ENCODE measurements around the gene ARFGAP2.

ARFGAP2 gene

DNA sequence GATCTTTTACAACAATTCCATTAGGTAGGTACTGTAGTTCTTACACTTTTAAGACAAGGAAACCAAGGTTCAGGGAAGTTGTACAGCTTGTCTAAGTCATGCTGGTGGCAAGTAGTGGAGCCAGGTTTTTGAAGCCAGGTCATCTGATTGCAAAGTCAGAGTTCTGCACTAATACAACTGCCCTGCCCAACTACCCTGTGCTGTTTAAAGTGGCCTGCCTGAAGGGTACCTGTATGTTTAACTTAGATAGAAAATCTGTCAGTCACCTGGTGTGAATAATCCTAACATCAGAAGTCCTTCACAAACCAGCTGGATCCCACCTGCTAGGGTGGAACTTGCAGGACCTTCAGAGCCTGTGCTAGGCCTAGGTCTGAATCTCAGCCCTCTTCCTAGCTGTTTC, 44.2 kb downstream of the ARFGAP2 start:
- Histone ChIP-seq H3K4me3 (ENCODE audit: low read depth, low read length) (no peak overlapping the region), H3K4me1 (no peaks in the 10 kb centered on the region), H3K9me3 (no peaks in the 10 kb centered on the region), H3K27me3 (no peaks in the 10 kb centered on the region), H3K36me3 (no peaks in the 10 kb centered on the region)
- TF ChIP-seq, protein P1, sequence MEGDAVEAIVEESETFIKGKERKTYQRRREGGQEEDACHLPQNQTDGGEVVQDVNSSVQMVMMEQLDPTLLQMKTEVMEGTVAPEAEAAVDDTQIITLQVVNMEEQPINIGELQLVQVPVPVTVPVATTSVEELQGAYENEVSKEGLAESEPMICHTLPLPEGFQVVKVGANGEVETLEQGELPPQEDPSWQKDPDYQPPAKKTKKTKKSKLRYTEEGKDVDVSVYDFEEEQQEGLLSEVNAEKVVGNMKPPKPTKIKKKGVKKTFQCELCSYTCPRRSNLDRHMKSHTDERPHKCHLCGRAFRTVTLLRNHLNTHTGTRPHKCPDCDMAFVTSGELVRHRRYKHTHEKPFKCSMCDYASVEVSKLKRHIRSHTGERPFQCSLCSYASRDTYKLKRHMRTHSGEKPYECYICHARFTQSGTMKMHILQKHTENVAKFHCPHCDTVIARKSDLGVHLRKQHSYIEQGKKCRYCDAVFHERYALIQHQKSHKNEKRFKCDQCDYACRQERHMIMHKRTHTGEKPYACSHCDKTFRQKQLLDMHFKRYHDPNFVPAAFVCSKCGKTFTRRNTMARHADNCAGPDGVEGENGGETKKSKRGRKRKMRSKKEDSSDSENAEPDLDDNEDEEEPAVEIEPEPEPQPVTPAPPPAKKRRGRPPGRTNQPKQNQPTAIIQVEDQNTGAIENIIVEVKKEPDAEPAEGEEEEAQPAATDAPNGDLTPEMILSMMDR (IDR thresholded peaks at IDR 0.05; ENCODE audit: low read depth, low read length) = no peak
- DNase-seq = no peak

DNA sequence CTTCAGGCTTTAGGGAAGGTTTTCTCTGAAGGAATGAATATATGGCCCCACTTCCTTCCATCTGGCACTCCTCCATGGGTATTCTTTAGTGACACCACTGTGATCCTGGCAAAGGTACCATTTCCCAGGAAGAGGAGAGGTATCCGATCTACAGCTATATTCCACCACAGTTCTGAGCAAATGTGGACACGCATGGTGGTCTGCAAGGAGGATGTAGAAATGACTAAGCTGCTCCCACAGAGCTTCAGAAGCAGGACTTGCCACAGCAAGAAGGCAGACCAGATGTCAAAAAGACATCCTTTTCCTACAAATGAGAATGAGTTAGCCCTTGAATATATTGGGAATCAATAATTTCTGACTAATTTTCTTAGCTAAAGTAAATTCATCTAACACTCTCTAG, 45.5 kb downstream of the ARFGAP2 start:
- Histone ChIP-seq H3K27me3 (no peaks in the 10 kb centered on the region), H3K36me3 (no peaks in the 10 kb centered on the region), H3K9me3 (no peaks in the 10 kb centered on the region), H3K4me3 (ENCODE audit: low read depth, low read length) (no peak overlapping the region), H3K4me1 (no peaks in the 10 kb centered on the region)
- TF ChIP-seq, protein P1 (IDR thresholded peaks at IDR 0.05; ENCODE audit: low read depth, low read length) = no peak
- DNase-seq = no peak

DNA sequence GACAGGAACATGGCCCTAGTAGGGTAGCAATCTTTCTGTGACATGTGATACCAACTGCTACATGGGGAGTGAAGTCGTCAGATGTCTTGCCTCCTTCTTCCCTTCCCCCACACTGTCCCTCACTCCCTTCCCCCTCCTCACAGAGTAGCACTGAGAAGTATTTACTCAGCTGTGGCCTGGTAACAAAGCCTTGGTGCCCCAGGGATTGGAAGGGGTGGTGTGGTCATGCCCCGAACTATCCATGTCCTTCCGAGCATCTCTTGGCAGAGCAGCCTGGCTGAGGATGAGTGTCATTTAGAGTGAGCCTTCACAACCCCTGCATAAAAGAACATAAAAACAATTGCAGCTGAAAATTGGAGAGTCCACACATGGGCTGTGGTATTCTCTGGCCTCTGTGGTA, 46.1 kb downstream of the ARFGAP2 start:
- Histone ChIP-seq H3K27me3 (no peaks in the 10 kb centered on the region), H3K4me1 (no peaks in the 10 kb centered on the region), H3K9me3 (no peaks in the 10 kb centered on the region), H3K36me3 (no peaks in the 10 kb centered on the region), H3K4me3 (ENCODE audit: low read depth, low read length) (no peak overlapping the region)
- no peak for DNase-seq
- TF ChIP-seq, protein P1 (IDR thresholded peaks at IDR 0.05; ENCODE audit: low read depth, low read length) = no peak

DNA sequence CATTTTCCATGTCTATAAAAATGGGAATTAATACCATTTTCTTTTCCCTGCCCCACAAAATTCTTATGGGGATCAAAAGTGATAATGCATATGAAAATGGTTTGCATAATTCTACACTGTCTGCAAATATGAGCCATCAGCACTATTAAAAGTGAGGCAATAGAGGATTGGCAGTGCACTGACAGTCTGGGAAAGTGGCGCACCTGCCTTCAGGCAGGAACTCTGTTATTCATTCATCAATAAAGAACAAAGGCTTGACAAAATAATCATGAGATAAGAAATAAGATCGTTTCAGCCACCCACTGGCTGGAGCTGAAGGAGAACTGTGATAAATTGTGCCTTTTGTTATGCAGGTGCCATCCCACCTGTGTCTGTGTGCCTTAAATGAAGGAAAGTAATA, 49.5 kb downstream of the ARFGAP2 start:
- DNase-seq = no peak
- TF ChIP-seq, protein P1 (IDR thresholded peaks at IDR 0.05; ENCODE audit: low read depth, low read length) = no peak
- no peak overlapping the region for H3K4me3 ChIP-seq (ENCODE audit: low read depth, low read length)
- no peaks in the 10 kb centered on the region for H3K4me1 ChIP-seq
- no peaks in the 10 kb centered on the region for H3K36me3 ChIP-seq
- no peaks in the 10 kb centered on the region for H3K9me3 ChIP-seq
- H3K27me3 ChIP-seq = no peaks in the 10 kb centered on the region

DNA sequence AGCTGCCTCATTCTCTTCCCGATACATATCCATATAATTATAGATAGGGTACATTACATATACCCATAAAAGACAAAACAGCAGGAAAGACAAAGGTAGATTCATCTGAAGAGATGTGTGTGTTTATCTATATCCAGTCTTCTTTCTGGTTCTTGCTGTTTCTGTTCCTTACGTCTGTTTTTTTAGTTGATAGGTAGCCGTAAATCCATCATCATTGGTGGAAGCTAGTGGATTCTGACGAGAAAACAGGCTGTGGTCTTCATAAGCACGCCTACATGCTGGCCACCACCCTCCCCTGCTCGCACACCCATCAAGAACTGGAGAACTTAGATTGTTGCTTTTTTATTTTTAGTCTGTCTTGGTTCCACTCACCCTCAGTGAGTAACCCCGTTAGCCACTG, 51.6 kb downstream of the ARFGAP2 start:
- Histone ChIP-seq H3K4me3 (ENCODE audit: low read depth, low read length) (no peak overlapping the region), H3K9me3 (no peaks in the 10 kb centered on the region), H3K4me1 (no peaks in the 10 kb centered on the region), H3K27me3 (no peaks in the 10 kb centered on the region), H3K36me3 (no peaks in the 10 kb centered on the region)
- TF ChIP-seq, protein P1 (IDR thresholded peaks at IDR 0.05; ENCODE audit: low read depth, low read length) = no peak
- no peak for DNase-seq

DNA sequence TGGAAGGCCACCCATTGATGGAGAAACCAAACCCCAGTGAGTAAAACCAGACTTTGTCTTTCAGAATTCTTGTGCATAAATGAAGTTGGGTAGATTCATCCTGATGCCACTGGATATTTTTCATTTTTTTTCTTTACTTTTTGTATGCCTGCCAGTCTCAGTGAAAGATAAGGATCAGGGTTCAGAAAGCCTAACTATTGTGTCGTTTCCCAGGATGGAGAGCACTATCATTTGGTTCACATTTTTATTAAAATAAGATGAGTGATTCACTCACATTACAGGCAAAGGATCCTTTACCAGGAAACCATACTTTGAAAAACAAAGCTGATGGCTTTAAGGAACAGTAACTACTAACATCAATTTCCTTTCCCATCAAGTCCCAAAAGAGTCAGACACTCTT, 52.0 kb downstream of the ARFGAP2 start:
- TF ChIP-seq, protein P1 (IDR thresholded peaks at IDR 0.05; ENCODE audit: low read depth, low read length) = no peak
- no peak overlapping the region for H3K4me3 ChIP-seq (ENCODE audit: low read depth, low read length)

More for the DNA sequence above, 52.0 kb downstream of the ARFGAP2 start:
- H3K27me3 ChIP-seq = no peaks in the 10 kb centered on the region
- no peaks in the 10 kb centered on the region for H3K36me3 ChIP-seq
- no peak for DNase-seq
- H3K4me1 ChIP-seq = no peaks in the 10 kb centered on the region
- no peaks in the 10 kb centered on the region for H3K9me3 ChIP-seq
